HepG2 (cell line): Measurements from ENCODE around the gene CAPN8. TPM values are rescaled to one million over a fixed set of nuclear protein-coding genes. Genes with fewer than 3 reads are reported as not detected.

Experiments
- ATAC-seq: fragments of 200-7000 bp; cut with Tn5 transposase; 3 replicates; pipeline ENCODE4 v1.9.1; 2020; ENCODE audit warnings: mild to moderate bottlenecking, moderate library complexity
- BruUV-seq: library from RNA; stranded (reverse); fragments of 400-500 nt; replicated peaks from 2 replicates; lab custom pipeline; 2021; lab: Mats Ljungman, UMichigan
- CTCF ChIA-PET: fragments of 300-600 bp; formaldehyde crosslinking; extraction: SDS; loops from one replicate; lab custom pipeline; 2021; ENCODE audit warnings: low total read pairs, inconsistent platforms, low intra/inter-chr PET ratio; lab: Yijun Ruan, JAX
- POLR2A ChIA-PET: fragments of 350-600 bp; sonication (Branson Sonifier 250); formaldehyde crosslinking; loops from one replicate; lab custom pipeline; 2020; ENCODE audit warnings: antibody characterized with exemption, inconsistent platforms; lab: Yijun Ruan, JAX
- DNase-seq: peaks from one replicate; pipeline ENCODE4 v3.0.0-alpha.2; 2015; ENCODE audit warnings: low spot score
- FAIRE-seq: peaks from 3 replicates; lab custom pipeline; 2011; peaks lifted over from hg19 to GRCh38; lab: Jason Lieb, UNC
- H2AFZ ChIP-seq: one replicate; pipeline ENCODE4 v1.6.1; 2011; ENCODE audit warnings: low read length, inconsistent platforms
- H3K27ac ChIP-seq: fragments of 300-600 bp; 3 replicates; pipeline ENCODE4 v1.8.0; 2011; ENCODE audit warnings: mixed run types, mild to moderate bottlenecking, mixed read lengths, low read length, inconsistent platforms; ENCODE audit not compliant: insufficient read depth; ENCODE audit errors: extremely low read length
- H3K27me3 ChIP-seq, 2 experiments: fragments of 200-600 bp in 1 of 2; 2 replicates in 1 of 2; 3 replicates in 1 of 2; pipeline versions ENCODE4 v1.6.0 to v1.8.0; 2011; ENCODE audit warnings: low read length in 2 of 2, mild to moderate bottlenecking in 2 of 2, moderate library complexity in 2 of 2, inconsistent platforms in 1 of 2; ENCODE audit not compliant: insufficient read depth in 2 of 2, control insufficient read depth in 1 of 2
- H3K36me3 ChIP-seq, 2 experiments: fragments of 200-600 bp in 1 of 2; replicated peaks in 1 of 2; 2 replicates in 1 of 2; 3 replicates in 1 of 2; pipeline versions ENCODE4 v1.5.1 to v1.8.0; 2011; ENCODE audit warnings: low read length in 2 of 2, inconsistent platforms in 1 of 2; ENCODE audit not compliant: insufficient read depth in 2 of 2, control insufficient read depth in 1 of 2
- H3K4me1 ChIP-seq: 2 replicates; pipeline ENCODE4 v1.5.1; 2012; ENCODE audit warnings: low read length, inconsistent platforms; ENCODE audit not compliant: insufficient read depth
- H3K4me2 ChIP-seq: 2 replicates; pipeline ENCODE4 v1.6.0; 2011; ENCODE audit warnings: low read depth, low read length, inconsistent platforms
- H3K4me3 ChIP-seq, 3 experiments: fragments of 200-600 bp in 1 of 3; sonication (generic), shearing (Covaris generic) in 1 of 3; replicated peaks in 1 of 3; 2 replicates each; pipeline ENCODE4 v1.5.1; 2011 to 2016; ENCODE audit warnings: low read length in 3 of 3, inconsistent platforms in 2 of 3, low read depth in 2 of 3, mild to moderate bottlenecking in 2 of 3, control low read depth in 1 of 3, mixed read lengths in 1 of 3; ENCODE audit not compliant: insufficient read depth in 1 of 3
- H3K79me2 ChIP-seq: one replicate; pipeline ENCODE4 v1.6.1; 2011; ENCODE audit warnings: low read length, inconsistent platforms; ENCODE audit not compliant: insufficient read depth
- H3K9ac ChIP-seq: 2 replicates; pipeline ENCODE4 v1.6.0; 2011; ENCODE audit warnings: mild to moderate bottlenecking, low read depth, low read length, inconsistent platforms; ENCODE audit not compliant: insufficient read depth
- H3K9me3 ChIP-seq: 2 replicates; pipeline ENCODE4 v1.5.1; 2012; ENCODE audit warnings: mild to moderate bottlenecking, low read length
- H4K20me1 ChIP-seq: 2 replicates; pipeline ENCODE4 v1.6.0; 2011; ENCODE audit warnings: inconsistent platforms, mild to moderate bottlenecking, low read length, moderate library complexity; ENCODE audit not compliant: insufficient read depth
- GLMP ChIP-seq: sonication (generic); formaldehyde crosslinking; IDR thresholded peaks from 2 replicates; pipeline ENCODE4 v1.9.0; 2021; ENCODE audit warnings: missing genetic modification reagents, mild to moderate bottlenecking, borderline replicate concordance
- IKZF5 ChIP-seq: IDR thresholded peaks from 2 replicates; pipeline ENCODE4 v1.6.1; 2018; ENCODE audit warnings: missing genetic modification reagents, mild to moderate bottlenecking, missing compliant biosample characterization
- MED1 ChIP-seq: sonication (generic); formaldehyde crosslinking; IDR thresholded peaks from 2 replicates; pipeline ENCODE4 v1.4.0; 2020; ENCODE audit warnings: missing genetic modification reagents
- NFE2L1 ChIP-seq: sonication (generic); formaldehyde crosslinking; IDR thresholded peaks from 2 replicates; pipeline ENCODE4 v1.4.0; 2020; ENCODE audit warnings: missing genetic modification reagents, mild to moderate bottlenecking, borderline replicate concordance
- RBM22 ChIP-seq: fragments of 200-400 bp; formaldehyde crosslinking; optimal IDR thresholded peaks from 2 replicates; pipeline ENCODE3; 2017; ENCODE audit warnings: mild to moderate bottlenecking, low read length, moderate library complexity
- SIX1 ChIP-seq: sonication (generic); formaldehyde crosslinking; IDR thresholded peaks from 2 replicates; pipeline ENCODE4 v1.4.0; 2020; ENCODE audit warnings: missing genetic modification reagents, borderline replicate concordance
- TGIF2 ChIP-seq: IDR thresholded peaks from 2 replicates; pipeline ENCODE4 v1.6.1; 2016; ENCODE audit warnings: control low read depth, missing compliant biosample characterization
- ZMYM4 ChIP-seq: sonication (generic); formaldehyde crosslinking; IDR thresholded peaks from 2 replicates; pipeline ENCODE4 v1.8.1; 2023; ENCODE audit warnings: mild to moderate bottlenecking, missing genetic modification reagents
- ZNF552 ChIP-seq: sonication (generic); formaldehyde crosslinking; IDR thresholded peaks from 2 replicates; pipeline ENCODE4 v1.9.0; 2022; ENCODE audit warnings: missing genetic modification reagents, mild to moderate bottlenecking, borderline replicate concordance
- ZNF788 ChIP-seq: sonication (generic); formaldehyde crosslinking; IDR thresholded peaks from 2 replicates; pipeline ENCODE4 v1.5.0; 2020; ENCODE audit warnings: mild to moderate bottlenecking, missing genetic modification reagents, borderline replicate concordance
- ZNF850 ChIP-seq: sonication (generic); formaldehyde crosslinking; conservative IDR thresholded peaks from 2 replicates; pipeline ENCODE4 v1.9.0; 2021; ENCODE audit warnings: mild to moderate bottlenecking, missing genetic modification reagents
- WGBS: methylation state at CpG from one replicate; pipeline ENCODE4 v1.1.6; 2017; ENCODE audit warnings: low lambda C conversion rate; 5-methylcytosine and 5-hydroxymethylcytosine counted together
- in situ Hi-C: cut with HindIII; loops from 2 replicates; pipeline ENCODE4 v1.10.0; 2017; ENCODE audit warnings: low pct_unique_long_range_greater_than_20kb; ENCODE audit not compliant: extremely low pct_ligation_motif_present
- intact Hi-C: fragments of 100-400 bp; cut with micrococcal nuclease; formaldehyde crosslinking; loops from one replicate; pipeline ENCODE4 v1.10.0; 2022; ENCODE audit not compliant: unreplicated experiment
- polyA plus RNA-seq, 8 experiments: library from polyadenylated mRNA; depleted of rRNA in 3 of 8; stranded (reverse) in 7 of 8; unstranded in 1 of 8; fragments of >200 nt; fragmentation: Illumina TruSeq in 4 of 8; extraction: Trizol in 4 of 8; gene quantifications; 2 replicates each; pipeline versions ENCODE4 v1.2.1 to v1.2.3, GENCODE V29; 2011 to 2016; ENCODE audit warnings: low read depth in 4 of 8, missing spikeins in 1 of 8, mixed read lengths in 1 of 8; ENCODE audit not compliant: insufficient read depth in 1 of 8
- total RNA-seq, 5 experiments: library from RNA; depleted of rRNA; stranded (reverse); fragments of >200 nt; fragmentation: Illumina TruSeq; extraction: Trizol; gene quantifications; 2 replicates each; pipeline ENCODE4 v1.2.3, GENCODE V29; 2016; ENCODE audit warnings: low read depth in 1 of 5

The CAPN8 gene
- total and polyA plus RNA-seq, 2 of the 13 experiments (the other 11 are each of a cell fraction or from before 2014, with no cell fraction given) = 0.20 to 0.25 TPM

GRCh38 chr1:223680188-223680587 lies 14.7 kb upstream of the CAPN8 start:
- no peak for ATAC-seq
- ChIA-PET POLR2A (no interaction called here), CTCF (no interaction called here)
- Histone ChIP-seq H3K4me3 (no peak overlapping the region), H3K79me2 (no peaks in the 10 kb centered on the region), H2AFZ (no peak overlapping the region), H3K4me2 (no peak overlapping the region), H3K27ac (no peak overlapping the region), H3K36me3 (no peaks in the 10 kb centered on the region), H3K9me3 (no peaks in the 10 kb centered on the region), H3K4me1 (no peaks in the 10 kb centered on the region), H3K9ac (no peak overlapping the region), H3K27me3 (peaks cover 0 to 17% of the 10 kb centered on the region in 2 experiments; a peak in 3 of 5 replicates), H4K20me1 (no peaks in the 10 kb centered on the region)
- no peak for FAIRE-seq
- 17% methylated on average over 2 of the region's 2 CpGs for WGBS
- in situ Hi-C loops (loop anchor here (10.0 kb wide), 1 partner anchor 545 kb away; no protein-coding TSS in a partner anchor), intact Hi-C loops (no loop called here)
- TF ChIP-seq IKZF5 (CRISPR knock-in tag) (no peak), SIX1 (no peak), ZNF552 (no peak), ZMYM4 (no peak), GLMP (CRISPR knock-in tag) (no peak), ZNF850 (CRISPR knock-in tag) (no peak), TGIF2 (CRISPR knock-in tag) (no peak), ZNF788 (CRISPR knock-in tag) (no peak), NFE2L1 (CRISPR knock-in tag) (no peak), MED1 (no peak), RBM22 (no peak)
- no TSS peak for BruUV-seq
- no peak for DNase-seq
